CD4-positive, alpha-beta memory T cell (primary cell): ENCODE data around the gene RAG2. TPM values are rescaled to one million over a fixed set of nuclear protein-coding genes. Genes with fewer than 3 reads are reported as not detected.

Experiments
- CTCF ChIA-PET: fragments of 350-600 bp; sonication (Branson Sonifier 250); formaldehyde crosslinking; loops from one replicate; lab custom pipeline; 2021; ENCODE audit warnings: inconsistent platforms; ENCODE audit not compliant: partially characterized antibody; lab: Charles Lee
- POLR2A ChIA-PET: fragments of 350-600 bp; sonication (Branson Sonifier 250); formaldehyde crosslinking; loops from one replicate; lab custom pipeline; 2021; ENCODE audit not compliant: partially characterized antibody; lab: Charles Lee
- DNase-seq, 5 donors: peaks; one replicate each; pipeline versions ENCODE4 v3.0.0 to v3.0.0-alpha.2; 2020 to 2022; ENCODE audit warnings: mixed read lengths in 1 of 5
- H3K27ac ChIP-seq: one replicate; pipeline ENCODE4 v1.7.0; 2013; ENCODE audit warnings: low read depth, low read length
- H3K27me3 ChIP-seq: 2 replicates; pipeline ENCODE4 v1.7.0; 2013; ENCODE audit warnings: mild to moderate bottlenecking, low read length, moderate library complexity; ENCODE audit not compliant: insufficient read depth
- H3K36me3 ChIP-seq: 2 replicates; pipeline ENCODE4 v1.7.0; 2013; ENCODE audit warnings: mild to moderate bottlenecking, low read length, moderate library complexity; ENCODE audit not compliant: insufficient read depth
- H3K4me1 ChIP-seq: 2 replicates; pipeline ENCODE4 v1.7.0; 2013; ENCODE audit warnings: mild to moderate bottlenecking, low read length, moderate library complexity; ENCODE audit not compliant: insufficient read depth
- H3K4me3 ChIP-seq, 2 donors: one replicate each; pipeline ENCODE4 v1.7.0; 2013; ENCODE audit warnings: low read length in 2 of 2, mild to moderate bottlenecking in 1 of 2
- H3K9me3 ChIP-seq, 2 donors: one replicate each; pipeline ENCODE4 v1.7.0; 2013; ENCODE audit warnings: low read length in 2 of 2, control low read depth in 1 of 2; ENCODE audit not compliant: control insufficient read depth in 1 of 2
- H3K27ac Mint-ChIP-seq, 7 donors: one replicate each; pipeline ENCODE4 v1.8.0; 2020 to 2021; ENCODE audit warnings: mixed read lengths in 7 of 7, mild to moderate bottlenecking in 6 of 7, inconsistent platforms in 3 of 7, moderate library complexity in 3 of 7
- H3K27me3 Mint-ChIP-seq, 2 donors: one replicate each; pipeline ENCODE4 v1.8.0; 2020 to 2021; ENCODE audit warnings: mixed read lengths in 2 of 2
- H3K36me3 Mint-ChIP-seq, 2 donors: one replicate each; pipeline ENCODE4 v1.8.0; 2020 to 2021; ENCODE audit warnings: mixed read lengths in 2 of 2, inconsistent platforms in 1 of 2, mild to moderate bottlenecking in 1 of 2
- H3K4me1 Mint-ChIP-seq, 4 donors: one replicate each; pipeline ENCODE4 v1.8.0; 2020 to 2021; ENCODE audit warnings: mixed read lengths in 4 of 4, mild to moderate bottlenecking in 1 of 4
- H3K4me3 Mint-ChIP-seq, 8 donors: one replicate each; pipeline ENCODE4 v1.8.0; 2020 to 2021; ENCODE audit warnings: mixed read lengths in 8 of 8, mild to moderate bottlenecking in 7 of 8, moderate library complexity in 6 of 8, inconsistent platforms in 3 of 8
- H3K9me3 Mint-ChIP-seq, 8 donors: one replicate each; pipeline ENCODE4 v1.8.0; 2020 to 2021; ENCODE audit warnings: mixed read lengths in 8 of 8, mild to moderate bottlenecking in 5 of 8, inconsistent platforms in 3 of 8, moderate library complexity in 1 of 8
- intact Hi-C: fragments of 100-400 bp; cut with micrococcal nuclease; formaldehyde crosslinking; loops from one replicate; pipeline ENCODE4 v1.15.1; 2023
- polyA plus RNA-seq, 2 donors: library from polyadenylated mRNA; unstranded; fragments of 300-500 nt; fragmentation: Illumina TruSeq; gene quantifications; one replicate each; pipeline ENCODE4 v1.2.3, GENCODE V29; 2021
- total RNA-seq, 2 experiments: library from RNA; stranded (reverse); gene quantifications; one replicate each; pipeline ENCODE4 v1.2.3, GENCODE V29; 2021

The RAG2 gene
- total and polyA plus RNA-seq, 4 experiments from 2014 or later = not detected

DNA sequence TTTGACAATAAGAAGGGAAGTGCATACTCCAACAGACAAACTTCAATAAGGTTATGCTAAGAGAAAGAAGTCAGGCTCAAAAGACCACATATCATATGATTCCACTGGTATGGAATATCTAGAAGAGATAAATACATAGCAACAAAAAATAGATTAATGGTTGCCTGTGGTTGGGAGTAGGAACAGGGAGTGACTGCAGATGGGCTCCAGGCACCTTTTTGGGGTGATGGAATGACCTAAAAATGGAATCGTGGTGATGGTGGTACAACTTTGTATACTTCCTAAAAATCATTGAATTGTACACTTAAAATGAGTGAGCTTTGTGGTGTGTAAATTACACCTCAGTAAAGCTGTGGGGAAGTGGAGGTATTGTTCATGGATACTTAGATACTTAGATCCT lies 29.0 kb upstream of the RAG2 start:
- no peaks in the 10 kb centered on the region for H3K36me3 Mint-ChIP-seq
- H3K27ac Mint-ChIP-seq = no peak overlapping the region
- ChIA-PET POLR2A (no interaction called here), CTCF (no interaction called here)
- Histone ChIP-seq H3K9me3 (no peaks in the 10 kb centered on the region), H3K36me3 (no peaks in the 10 kb centered on the region), H3K27me3 (no peaks in the 10 kb centered on the region), H3K27ac (no peak overlapping the region), H3K4me1 (no peaks in the 10 kb centered on the region), H3K4me3 (no peak overlapping the region)
- peaks cover 0 to 4% (median under 1%) of the 10 kb centered on the region in 4 donors for H3K4me1 Mint-ChIP-seq
- H3K27me3 Mint-ChIP-seq = peaks cover 3 to 14% of the 10 kb centered on the region in 2 donors
- H3K9me3 Mint-ChIP-seq = no peaks in the 10 kb centered on the region
- intact Hi-C loops = no loop called here
- no peak for DNase-seq
- H3K4me3 Mint-ChIP-seq = no peak overlapping the region

GRCh38 chr11:36623494-36623893 lies 25.5 kb upstream of the RAG2 start:
- POLR2A ChIA-PET = no interaction called here
- intact Hi-C loops = no loop called here
- CTCF ChIA-PET = interaction anchor here (1.1 kb wide), 1 partner anchor 59 kb away, joined by 4 read pairs; no protein-coding TSS in a partner anchor
- Mint-ChIP-seq H3K27me3 (peaks cover 6 to 15% of the 10 kb centered on the region in 2 donors), H3K4me3 (no peak overlapping the region), H3K4me1 (peaks cover 0 to 2% (median under 1%) of the 10 kb centered on the region in 4 donors), H3K27ac (no peak overlapping the region), H3K9me3 (no peaks in the 10 kb centered on the region), H3K36me3 (no peaks in the 10 kb centered on the region)
- DNase-seq = no peak
- H3K27ac ChIP-seq = no peak overlapping the region
- H3K27me3 ChIP-seq = no peaks in the 10 kb centered on the region
- no peaks in the 10 kb centered on the region for H3K4me1 ChIP-seq
- H3K4me3 ChIP-seq = no peak overlapping the region
- no peaks in the 10 kb centered on the region for H3K36me3 ChIP-seq
- H3K9me3 ChIP-seq = no peaks in the 10 kb centered on the region

GRCh38 chr11:36622431-36623136 lies 24.5 kb upstream of the RAG2 start:
- peak in 3 of 5 donors; percentile 0 to 6 (median 0) for DNase-seq
- no peaks in the 10 kb centered on the region for H3K27me3 ChIP-seq
- H3K4me1 Mint-ChIP-seq = peaks cover 0 to 2% (median under 1%) of the 10 kb centered on the region in 4 donors
- no peak overlapping the region for H3K4me3 Mint-ChIP-seq
- no peak overlapping the region for H3K27ac Mint-ChIP-seq
- CTCF ChIA-PET = interaction anchor here (1.1 kb wide), 1 partner anchor 58 kb away, joined by 4 read pairs; no protein-coding TSS in a partner anchor
- no peaks in the 10 kb centered on the region for H3K9me3 ChIP-seq
- no peak overlapping the region for H3K27ac ChIP-seq
- no peaks in the 10 kb centered on the region for H3K36me3 Mint-ChIP-seq
- H3K4me3 ChIP-seq = no peak overlapping the region
- POLR2A ChIA-PET = no interaction called here
- no peaks in the 10 kb centered on the region for H3K36me3 ChIP-seq
- H3K9me3 Mint-ChIP-seq = no peaks in the 10 kb centered on the region
- peaks cover 10 to 18% of the 10 kb centered on the region in 2 donors for H3K27me3 Mint-ChIP-seq
- no peaks in the 10 kb centered on the region for H3K4me1 ChIP-seq
- intact Hi-C loops = no loop called here

- no peaks in the 10 kb centered on the region for H3K36me3 ChIP-seq
- Mint-ChIP-seq H3K27ac (no peak overlapping the region), H3K4me3 (no peak overlapping the region), H3K4me1 (peaks cover 0 to 2% (median under 1%) of the 10 kb centered on the region in 4 donors), H3K36me3 (no peaks in the 10 kb centered on the region), H3K27me3 (peaks cover 9 to 12% of the 10 kb centered on the region in 2 donors), H3K9me3 (no peaks in the 10 kb centered on the region)
- no peak overlapping the region for H3K27ac ChIP-seq
- no peaks in the 10 kb centered on the region for H3K27me3 ChIP-seq
- H3K4me1 ChIP-seq = no peaks in the 10 kb centered on the region
- ChIA-PET CTCF (no interaction called here), POLR2A (no interaction called here)
- H3K4me3 ChIP-seq = no peak overlapping the region
- intact Hi-C loops = no loop called here
- no peaks in the 10 kb centered on the region for H3K9me3 ChIP-seq
- no peak for DNase-seq
Observed at GRCh38 chr11:36620246-36620645, 22.2 kb upstream of the RAG2 start.

DNA sequence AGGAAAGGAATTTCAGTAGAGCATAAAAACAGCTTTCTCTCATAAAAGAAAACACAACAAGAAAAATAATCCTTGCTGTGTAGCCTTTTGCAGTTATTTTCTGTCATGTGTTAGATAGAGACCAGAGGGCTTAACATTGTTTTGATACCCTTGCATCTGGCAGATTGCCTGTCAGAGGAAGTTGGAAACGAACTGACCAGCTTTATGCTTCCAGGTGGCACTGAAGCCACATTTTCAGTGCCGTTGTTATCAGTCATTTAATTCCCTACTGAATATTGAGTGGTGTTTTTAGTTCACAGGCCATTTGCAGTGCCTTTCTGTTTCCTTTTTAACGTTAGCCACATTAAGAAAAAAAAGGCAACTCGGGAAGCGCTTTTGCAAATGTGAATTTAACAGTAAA lies 21.5 kb upstream of the RAG2 start:
- CTCF ChIA-PET = no interaction called here
- POLR2A ChIA-PET = no interaction called here
- intact Hi-C loops = no loop called here
- Mint-ChIP-seq H3K36me3 (no peaks in the 10 kb centered on the region), H3K4me3 (no peak overlapping the region), H3K27me3 (peaks cover 9 to 10% of the 10 kb centered on the region in 2 donors), H3K9me3 (no peaks in the 10 kb centered on the region), H3K27ac (no peak overlapping the region), H3K4me1 (peaks cover 0 to 2% (median under 1%) of the 10 kb centered on the region in 4 donors)
- Histone ChIP-seq H3K9me3 (no peaks in the 10 kb centered on the region), H3K4me3 (no peak overlapping the region), H3K4me1 (no peaks in the 10 kb centered on the region), H3K36me3 (no peaks in the 10 kb centered on the region), H3K27ac (no peak overlapping the region), H3K27me3 (no peaks in the 10 kb centered on the region)
- no peak for DNase-seq

- H3K27me3 ChIP-seq = no peaks in the 10 kb centered on the region
- Mint-ChIP-seq H3K27ac (no peak overlapping the region), H3K4me3 (peak overlapping the region in 1 of 8 donors; percentile 30), H3K27me3 (peaks cover 9 to 10% of the 10 kb centered on the region in 2 donors), H3K9me3 (no peaks in the 10 kb centered on the region), H3K4me1 (peaks cover 0 to 2% (median under 1%) of the 10 kb centered on the region in 4 donors), H3K36me3 (no peaks in the 10 kb centered on the region)
- intact Hi-C loops = no loop called here
- H3K4me1 ChIP-seq = no peaks in the 10 kb centered on the region
- DNase-seq = no peak
- ChIA-PET POLR2A (no interaction called here), CTCF (no interaction called here)
- H3K27ac ChIP-seq = no peak overlapping the region
- H3K36me3 ChIP-seq = no peaks in the 10 kb centered on the region
- H3K4me3 ChIP-seq = no peak overlapping the region
- no peaks in the 10 kb centered on the region for H3K9me3 ChIP-seq
Observed at GRCh38 chr11:36618363-36619047, 20.5 kb upstream of the RAG2 start.

DNA sequence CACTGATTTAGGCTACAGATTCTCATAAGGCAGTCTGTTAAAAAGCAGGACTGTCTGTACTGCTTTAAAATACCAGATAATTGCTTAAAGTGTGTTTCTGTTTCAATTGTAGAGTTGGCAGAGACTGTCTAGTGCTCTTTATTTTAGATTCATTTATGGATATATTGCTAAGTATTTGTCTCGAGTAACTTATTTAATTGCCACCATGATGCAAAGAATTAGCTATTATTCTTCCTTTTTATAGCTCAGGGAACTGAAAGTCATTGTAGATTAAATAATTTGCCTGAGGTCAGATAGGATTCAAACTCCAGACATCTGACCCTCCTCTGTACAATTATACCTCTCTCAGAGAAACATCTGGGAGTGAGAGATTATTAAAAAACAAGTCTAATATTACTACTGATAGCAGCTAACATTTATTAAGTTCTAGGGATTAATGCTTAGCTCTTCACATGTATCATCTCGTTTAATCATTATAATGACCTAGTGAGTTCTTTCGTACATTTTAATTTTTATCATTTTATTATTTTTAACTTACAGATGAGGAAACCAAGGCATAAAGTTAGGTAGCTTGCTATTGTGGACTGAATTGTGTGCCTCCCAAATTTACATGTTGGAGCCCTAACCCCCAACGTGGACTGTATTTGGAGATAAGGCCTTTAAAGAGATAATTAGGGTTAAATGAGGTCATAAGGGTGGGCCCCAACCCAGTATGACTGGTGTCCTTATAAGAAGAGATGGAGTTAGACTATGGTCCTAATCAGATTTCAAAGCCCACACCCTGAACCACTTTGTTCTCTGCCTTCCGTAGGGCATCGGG lies 19.7 kb upstream of the RAG2 start:
- Histone ChIP-seq H3K36me3 (no peaks in the 10 kb centered on the region), H3K4me1 (no peaks in the 10 kb centered on the region), H3K27ac (no peak overlapping the region), H3K27me3 (no peaks in the 10 kb centered on the region), H3K9me3 (no peaks in the 10 kb centered on the region), H3K4me3 (no peak overlapping the region)
- Mint-ChIP-seq H3K9me3 (peaks cover 0 to 2% (median 0%) of the 10 kb centered on the region in 8 donors), H3K27me3 (peaks cover 9% of the 10 kb centered on the region in 2 donors), H3K36me3 (no peaks in the 10 kb centered on the region), H3K4me3 (no peak overlapping the region), H3K27ac (no peak overlapping the region), H3K4me1 (peaks cover 0 to 2% (median under 1%) of the 10 kb centered on the region in 4 donors)
- intact Hi-C loops = no loop called here
- DNase-seq = no peak
- POLR2A ChIA-PET = no interaction called here
- CTCF ChIA-PET = no interaction called here
